ENCODE data around the gene ZNF391. TPM values are rescaled to one million over a fixed set of nuclear protein-coding genes. Genes with fewer than 3 reads are reported as not detected.
"Not testable (repeated sequence)": the region's sequence is repeated elsewhere in the genome, so short reads cannot be mapped to it uniquely, and the experiment has no call there.

ZNF391 gene
- total RNA-seq, 1 donor from 2014 or later = 2.4 TPM

GRCh38 chr6:27368202-27368601 lies 20.4 kb upstream of the ZNF391 start:
- Mint-ChIP-seq H3K27ac (ENCODE audit: unreplicated experiment) (no peak overlapping the region), H3K9me3 (ENCODE audit: unreplicated experiment) (peaks cover 28% of the 10 kb centered on the region), H3K27me3 (ENCODE audit: unreplicated experiment) (no peaks in the 10 kb centered on the region), H3K4me3 (ENCODE audit: unreplicated experiment) (no peak overlapping the region), H3K4me1 (ENCODE audit: unreplicated experiment) (no peaks in the 10 kb centered on the region), H3K36me3 (ENCODE audit: unreplicated experiment) (no peaks in the 10 kb centered on the region)
- DNase-seq (ENCODE audit: extremely low spot score, unreplicated experiment) = no peak
- no peak for TF ChIP-seq CTCF (IDR thresholded peaks at IDR 0.05)

GRCh38 chr6:27370391-27370790 lies 18.2 kb upstream of the ZNF391 start:
- Mint-ChIP-seq H3K27me3 (ENCODE audit: unreplicated experiment) (peaks cover 2% of the 10 kb centered on the region), H3K4me1 (ENCODE audit: unreplicated experiment) (peaks cover 11% of the 10 kb centered on the region), H3K27ac (ENCODE audit: unreplicated experiment) (no peak overlapping the region), H3K9me3 (ENCODE audit: unreplicated experiment) (peaks cover 23% of the 10 kb centered on the region), H3K4me3 (ENCODE audit: unreplicated experiment) (no peak overlapping the region), H3K36me3 (ENCODE audit: unreplicated experiment) (no peaks in the 10 kb centered on the region)
- no peak for TF ChIP-seq CTCF (IDR thresholded peaks at IDR 0.05)
- no peak for DNase-seq (ENCODE audit: extremely low spot score, unreplicated experiment)

- H3K27me3 Mint-ChIP-seq (ENCODE audit: unreplicated experiment) = peaks cover 2% of the 10 kb centered on the region
- TF ChIP-seq CTCF (IDR thresholded peaks at IDR 0.05) = no peak
- H3K4me3 Mint-ChIP-seq (ENCODE audit: unreplicated experiment) = peak overlapping the region; percentile 85
- H3K4me1 Mint-ChIP-seq (ENCODE audit: unreplicated experiment) = peaks cover 13% of the 10 kb centered on the region
- H3K9me3 Mint-ChIP-seq (ENCODE audit: unreplicated experiment) = peaks cover 8% of the 10 kb centered on the region
- DNase-seq (ENCODE audit: extremely low spot score, unreplicated experiment) = no peak
- no peak overlapping the region for H3K27ac Mint-ChIP-seq (ENCODE audit: unreplicated experiment)
- no peaks in the 10 kb centered on the region for H3K36me3 Mint-ChIP-seq (ENCODE audit: unreplicated experiment)
These were observed 13.5 kb upstream of the ZNF391 start for GRCh38 chr6:27374824-27375612.

GRCh38 chr6:27375613-27376079 lies 12.9 kb upstream of the ZNF391 start:
- Mint-ChIP-seq H3K27me3 (ENCODE audit: unreplicated experiment) (peaks cover 2% of the 10 kb centered on the region), H3K27ac (ENCODE audit: unreplicated experiment) (no peak overlapping the region), H3K4me3 (ENCODE audit: unreplicated experiment) (peak overlapping the region; percentile 85), H3K4me1 (ENCODE audit: unreplicated experiment) (peaks cover 13% of the 10 kb centered on the region), H3K36me3 (ENCODE audit: unreplicated experiment) (no peaks in the 10 kb centered on the region), H3K9me3 (ENCODE audit: unreplicated experiment) (peaks cover 14% of the 10 kb centered on the region)
- no peak for DNase-seq (ENCODE audit: extremely low spot score, unreplicated experiment)
- TF ChIP-seq CTCF (IDR thresholded peaks at IDR 0.05) = no peak

GRCh38 chr6:27378406-27378805 lies 10.2 kb upstream of the ZNF391 start:
- H3K4me1 Mint-ChIP-seq (ENCODE audit: unreplicated experiment) = peaks cover 13% of the 10 kb centered on the region
- H3K27me3 Mint-ChIP-seq (ENCODE audit: unreplicated experiment); H3K4me3 Mint-ChIP-seq (ENCODE audit: unreplicated experiment); H3K36me3 Mint-ChIP-seq (ENCODE audit: unreplicated experiment); H3K27ac Mint-ChIP-seq (ENCODE audit: unreplicated experiment); DNase-seq (ENCODE audit: extremely low spot score, unreplicated experiment): not testable (repeated sequence)
- H3K9me3 Mint-ChIP-seq (ENCODE audit: unreplicated experiment) = peaks cover 16% of the 10 kb centered on the region

GRCh38 chr6:27381001-27381400 lies 7.6 kb upstream of the ZNF391 start:
- H3K4me3 Mint-ChIP-seq (ENCODE audit: unreplicated experiment); H3K36me3 Mint-ChIP-seq (ENCODE audit: unreplicated experiment); H3K27ac Mint-ChIP-seq (ENCODE audit: unreplicated experiment); DNase-seq (ENCODE audit: extremely low spot score, unreplicated experiment); H3K27me3 Mint-ChIP-seq (ENCODE audit: unreplicated experiment); H3K4me1 Mint-ChIP-seq (ENCODE audit: unreplicated experiment): not testable (repeated sequence)
- peaks cover 21% of the 10 kb centered on the region for H3K9me3 Mint-ChIP-seq (ENCODE audit: unreplicated experiment)

All from osteocyte (in vitro differentiated cells).